Neural crest cell (in vitro differentiated cells): ENCODE measurements around the gene ADAMTSL5. TPM values are rescaled to one million over a fixed set of nuclear protein-coding genes. Genes with fewer than 3 reads are reported as not detected.
"Not testable (repeated sequence)": the region's sequence is repeated elsewhere in the genome, so short reads cannot be mapped to it uniquely, and the experiment has no call there.

Experiments used
- DNase-seq: peaks from one replicate; pipeline ENCODE4 v3.0.0; 2021; ENCODE audit warnings: low read depth, mixed read lengths, low spot score
- H3K27ac Mint-ChIP-seq: one replicate; pipeline ENCODE4 v1.8.0; 2021; ENCODE audit warnings: mild to moderate bottlenecking, mixed read lengths; ENCODE audit not compliant: unreplicated experiment
- H3K27me3 Mint-ChIP-seq: 2 replicates; pipeline ENCODE4 v1.8.0; 2021; ENCODE audit warnings: low read depth, mild to moderate bottlenecking, mixed read lengths
- H3K36me3 Mint-ChIP-seq: 2 replicates; pipeline ENCODE4 v1.8.0; 2021; ENCODE audit warnings: low read depth, mild to moderate bottlenecking, mixed read lengths
- H3K4me1 Mint-ChIP-seq: 2 replicates; pipeline ENCODE4 v1.8.0; 2021; ENCODE audit warnings: mixed read lengths
- H3K4me3 Mint-ChIP-seq: one replicate; pipeline ENCODE4 v1.8.0; 2021; ENCODE audit warnings: mild to moderate bottlenecking, mixed read lengths
- H3K9me3 Mint-ChIP-seq: 2 replicates; pipeline ENCODE4 v1.8.0; 2021; ENCODE audit warnings: mixed read lengths
- total RNA-seq: library from RNA; stranded (reverse); gene quantifications from 2 replicates; pipeline ENCODE4 v1.2.1, GENCODE V29; 2021
- TF ChIP-seq, protein P1 (sequence below): fragments of 200-600 bp; sonication (generic); conservative IDR thresholded peaks from 2 replicates; pipeline ENCODE4 v1.5.0; 2021; ENCODE audit warnings: antibody characterized with exemption, mild to moderate bottlenecking

The ADAMTSL5 gene
- total RNA-seq, 1 donor from 2014 or later, result not detected

DNA sequence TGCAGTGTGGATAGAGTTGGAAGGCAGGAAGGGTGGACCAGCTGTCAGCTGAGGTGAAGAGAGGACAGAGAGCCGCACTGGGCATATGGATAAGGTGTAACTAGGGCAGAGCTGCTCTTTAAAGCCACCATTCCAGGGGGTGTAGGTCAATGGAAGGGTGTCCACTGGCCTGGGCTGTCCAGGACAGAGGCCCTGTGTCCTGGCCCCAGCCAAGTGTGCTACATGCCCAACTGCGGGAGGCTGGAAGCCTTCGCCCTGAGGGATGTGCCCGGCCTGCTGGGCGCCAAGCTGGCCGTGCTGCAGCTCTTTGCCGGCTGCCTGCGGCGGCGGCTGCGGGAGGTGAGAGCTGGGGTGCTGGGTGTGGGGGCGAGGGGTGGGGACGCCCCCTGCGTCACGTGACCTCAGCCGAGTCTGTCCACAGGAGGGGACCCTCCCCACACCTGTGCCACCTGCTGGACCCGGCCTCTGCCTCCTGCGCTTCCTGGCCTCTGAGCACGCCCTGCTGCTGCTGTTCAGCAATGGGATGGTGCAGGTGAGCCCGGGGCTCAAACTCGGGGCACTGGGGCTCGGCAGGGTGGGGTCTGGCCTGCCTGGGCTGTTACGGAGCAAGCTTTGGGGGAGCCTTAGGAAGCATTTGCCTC is 20.8 kb upstream of the ADAMTSL5 start:
- TF ChIP-seq, protein P1, sequence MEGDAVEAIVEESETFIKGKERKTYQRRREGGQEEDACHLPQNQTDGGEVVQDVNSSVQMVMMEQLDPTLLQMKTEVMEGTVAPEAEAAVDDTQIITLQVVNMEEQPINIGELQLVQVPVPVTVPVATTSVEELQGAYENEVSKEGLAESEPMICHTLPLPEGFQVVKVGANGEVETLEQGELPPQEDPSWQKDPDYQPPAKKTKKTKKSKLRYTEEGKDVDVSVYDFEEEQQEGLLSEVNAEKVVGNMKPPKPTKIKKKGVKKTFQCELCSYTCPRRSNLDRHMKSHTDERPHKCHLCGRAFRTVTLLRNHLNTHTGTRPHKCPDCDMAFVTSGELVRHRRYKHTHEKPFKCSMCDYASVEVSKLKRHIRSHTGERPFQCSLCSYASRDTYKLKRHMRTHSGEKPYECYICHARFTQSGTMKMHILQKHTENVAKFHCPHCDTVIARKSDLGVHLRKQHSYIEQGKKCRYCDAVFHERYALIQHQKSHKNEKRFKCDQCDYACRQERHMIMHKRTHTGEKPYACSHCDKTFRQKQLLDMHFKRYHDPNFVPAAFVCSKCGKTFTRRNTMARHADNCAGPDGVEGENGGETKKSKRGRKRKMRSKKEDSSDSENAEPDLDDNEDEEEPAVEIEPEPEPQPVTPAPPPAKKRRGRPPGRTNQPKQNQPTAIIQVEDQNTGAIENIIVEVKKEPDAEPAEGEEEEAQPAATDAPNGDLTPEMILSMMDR, result no peak
- no peaks in the 10 kb centered on the region for H3K4me1 Mint-ChIP-seq
- DNase-seq, result no peak
- H3K9me3 Mint-ChIP-seq, result no peaks in the 10 kb centered on the region
- H3K4me3 Mint-ChIP-seq, result no peak overlapping the region
- no peaks in the 10 kb centered on the region for H3K36me3 Mint-ChIP-seq
- H3K27me3 Mint-ChIP-seq, result peaks cover 2% of the 10 kb centered on the region
- no peak overlapping the region for H3K27ac Mint-ChIP-seq

- TF ChIP-seq, protein P1, result no peak
- DNase-seq, result no peak
- no peaks in the 10 kb centered on the region for H3K4me1 Mint-ChIP-seq
- no peaks in the 10 kb centered on the region for H3K9me3 Mint-ChIP-seq
- H3K36me3 Mint-ChIP-seq, result no peaks in the 10 kb centered on the region
- H3K27me3 Mint-ChIP-seq, result peaks cover 9% of the 10 kb centered on the region
- H3K4me3 Mint-ChIP-seq, result no peak overlapping the region
- H3K27ac Mint-ChIP-seq, result no peak overlapping the region
Observed at GRCh38 chr19:1532003-1532402, 19.2 kb upstream of the ADAMTSL5 start.

GRCh38 chr19:1531587-1531986 is 18.8 kb upstream of the ADAMTSL5 start:
- no peak overlapping the region for H3K4me3 Mint-ChIP-seq
- peaks cover 11% of the 10 kb centered on the region for H3K27me3 Mint-ChIP-seq
- no peak overlapping the region for H3K27ac Mint-ChIP-seq
- no peaks in the 10 kb centered on the region for H3K36me3 Mint-ChIP-seq
- DNase-seq, result no peak
- H3K4me1 Mint-ChIP-seq, result no peaks in the 10 kb centered on the region
- TF ChIP-seq, protein P1, result no peak
- H3K9me3 Mint-ChIP-seq, result no peaks in the 10 kb centered on the region

GRCh38 chr19:1530856-1531255 is 18.0 kb upstream of the ADAMTSL5 start:
- H3K4me1 Mint-ChIP-seq, DNase-seq, H3K4me3 Mint-ChIP-seq, H3K9me3 Mint-ChIP-seq, H3K27ac Mint-ChIP-seq, H3K36me3 Mint-ChIP-seq: not testable (repeated sequence)
- peaks cover 18% of the 10 kb centered on the region for H3K27me3 Mint-ChIP-seq

DNA sequence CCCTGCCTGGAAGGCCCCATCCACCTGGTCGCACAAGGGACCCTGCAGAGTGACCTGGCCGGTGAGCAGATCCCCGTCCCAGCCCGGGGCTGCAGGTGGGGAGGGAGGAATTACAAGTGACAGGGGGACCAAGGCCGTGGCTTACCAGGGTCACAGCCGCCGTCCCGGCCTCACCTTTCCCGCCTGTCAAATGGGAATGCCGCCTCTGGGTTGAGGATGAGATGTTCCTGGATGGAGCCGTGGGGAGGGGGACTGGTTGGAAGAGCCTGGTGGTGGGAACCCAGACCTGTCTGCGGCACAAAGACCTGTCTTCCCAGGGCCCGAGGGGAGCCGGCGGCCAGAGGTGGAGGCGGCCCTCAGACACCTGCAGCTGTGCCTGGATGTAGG is 16.6 kb upstream of the ADAMTSL5 start:
- no peak overlapping the region for H3K27ac Mint-ChIP-seq
- no peaks in the 10 kb centered on the region for H3K9me3 Mint-ChIP-seq
- H3K4me1 Mint-ChIP-seq, result peaks cover 5% of the 10 kb centered on the region
- no peak overlapping the region for H3K4me3 Mint-ChIP-seq
- TF ChIP-seq, protein P1, result no peak
- H3K27me3 Mint-ChIP-seq, result peaks cover 33% of the 10 kb centered on the region
- DNase-seq, result no peak
- H3K36me3 Mint-ChIP-seq, result no peaks in the 10 kb centered on the region

- Mint-ChIP-seq H3K4me3 (no peak overlapping the region), H3K9me3 (no peaks in the 10 kb centered on the region), H3K4me1 (peaks cover 7% of the 10 kb centered on the region), H3K36me3 (no peaks in the 10 kb centered on the region), H3K27ac (no peak overlapping the region), H3K27me3 (peaks cover 35% of the 10 kb centered on the region)
- no peak for DNase-seq
- TF ChIP-seq, protein P1, result no peak
Observed at GRCh38 chr19:1528596-1529429, 16.0 kb upstream of the ADAMTSL5 start.
